ACC112 (cell line): ENCODE measurements around the gene SMU1.
"Not testable (repeated sequence)": the region's sequence is repeated elsewhere in the genome, so short reads cannot be mapped to it uniquely, and the experiment has no call there.

Source experiments
- H2AFZ ChIP-seq: fragments of 200-600 bp; sonication (generic); one replicate; pipeline ENCODE4 v1.6.0; 2017; ENCODE audit warnings: antibody characterized with exemption, low read length; ENCODE audit not compliant: unreplicated experiment
- H3K27ac ChIP-seq: fragments of 200-600 bp; sonication (generic); 2 replicates; pipeline ENCODE4 v1.5.1; 2014; ENCODE audit warnings: low read depth, mild to moderate bottlenecking, antibody characterized with exemption, low read length, moderate library complexity
- H3K27me3 ChIP-seq: fragments of 200-600 bp; sonication (generic); 2 replicates; pipeline ENCODE4 v1.6.1; 2014; ENCODE audit warnings: mild to moderate bottlenecking, antibody characterized with exemption, low read length, moderate library complexity, mixed read lengths; ENCODE audit not compliant: insufficient read depth
- H3K36me3 ChIP-seq: fragments of 200-600 bp; sonication (generic); 2 replicates; pipeline ENCODE4 v1.6.1; 2016; ENCODE audit warnings: mild to moderate bottlenecking, antibody characterized with exemption, low read length, moderate library complexity, mixed read lengths; ENCODE audit not compliant: insufficient read depth
- H3K4me1 ChIP-seq: fragments of 200-600 bp; sonication (generic); one replicate; pipeline ENCODE4 v1.6.1; 2016; ENCODE audit warnings: low read length, mixed read lengths; ENCODE audit not compliant: insufficient read depth, unreplicated experiment, control insufficient read depth
- H3K4me3 ChIP-seq: fragments of 200-600 bp; sonication (generic); 2 replicates; pipeline ENCODE4 v1.5.1; 2014; ENCODE audit warnings: mild to moderate bottlenecking, low read depth, low read length
- H3K79me2 ChIP-seq: fragments of 200-600 bp; sonication (generic); one replicate; pipeline ENCODE4 v1.6.0; 2016; ENCODE audit warnings: low read length; ENCODE audit not compliant: control insufficient read depth, unreplicated experiment, insufficient read depth

The SMU1 gene

DNA sequence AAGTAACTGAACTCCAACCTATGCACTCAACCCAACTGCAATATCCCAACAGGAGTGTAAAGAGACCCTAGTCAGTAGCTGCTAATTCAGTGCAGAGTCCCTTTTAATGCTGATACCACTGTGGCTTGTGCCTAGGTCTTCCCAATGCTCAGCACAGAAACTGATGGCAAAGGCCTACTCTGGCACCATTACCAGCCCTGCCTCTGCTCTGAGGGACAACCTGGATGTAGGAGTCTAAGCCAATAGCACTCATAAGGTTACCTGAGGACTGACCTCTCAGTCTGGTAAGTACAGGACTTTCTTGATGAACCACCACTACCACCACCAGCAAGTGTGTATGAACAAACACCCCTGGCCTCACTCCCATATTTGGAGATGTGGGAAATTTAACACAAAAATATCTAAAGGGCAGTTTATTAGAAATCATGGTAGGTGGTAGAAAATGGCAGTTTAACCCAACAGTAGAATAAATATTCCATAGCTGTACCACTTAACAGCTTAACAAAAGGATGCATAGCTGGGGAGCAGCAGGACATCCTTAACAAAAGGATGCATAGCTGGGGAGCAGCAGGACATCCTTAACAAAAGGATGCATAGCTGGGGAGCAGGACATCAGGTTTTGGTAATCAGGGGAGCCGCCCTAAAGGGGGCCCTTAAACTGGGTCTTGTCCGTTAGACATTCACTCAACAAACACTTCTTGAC, 62.4 kb downstream of the SMU1 start:
- H3K79me2 ChIP-seq = peaks cover 10% of the 10 kb centered on the region
- no peak overlapping the region for H3K27ac ChIP-seq
- peaks cover 4% of the 10 kb centered on the region for H3K4me1 ChIP-seq
- no peak overlapping the region for H3K4me3 ChIP-seq
- no peaks in the 10 kb centered on the region for H3K27me3 ChIP-seq
- H3K36me3 ChIP-seq = no peaks in the 10 kb centered on the region
- H2AFZ ChIP-seq = no peak overlapping the region

DNA sequence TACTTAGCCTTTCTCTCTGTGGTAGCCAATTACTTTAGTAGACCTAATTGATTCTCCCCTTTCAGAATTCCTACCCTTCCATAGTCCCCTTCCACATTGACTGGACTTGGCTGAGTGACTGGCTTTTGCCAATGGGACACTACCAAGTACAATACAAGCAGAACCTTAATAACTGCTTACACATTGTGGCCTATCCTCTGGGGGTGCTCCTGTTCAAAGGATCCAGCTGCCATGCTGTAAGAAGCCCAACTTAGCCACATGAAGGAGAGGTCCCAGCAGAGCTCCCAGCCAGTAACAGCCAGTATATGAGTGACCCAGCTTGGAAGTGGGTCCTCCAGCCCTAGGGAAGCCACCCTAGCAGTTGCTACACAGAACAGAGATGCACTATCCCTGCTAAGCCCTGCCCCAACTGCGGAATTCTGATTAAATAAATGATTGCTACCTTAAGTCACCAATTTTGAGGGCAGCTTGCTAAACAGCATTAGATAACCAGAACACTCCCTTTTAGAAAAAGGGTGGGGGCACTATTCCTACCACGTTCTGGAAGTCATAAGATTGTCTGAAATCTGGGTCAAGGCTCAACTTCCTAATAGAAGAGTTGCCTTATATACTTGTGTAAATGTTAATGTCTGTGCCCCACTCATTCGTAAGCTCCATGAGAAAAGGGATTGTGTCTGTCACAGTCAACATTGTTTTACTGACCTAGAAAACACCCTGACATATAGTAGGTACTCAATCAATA, 64.0 kb downstream of the SMU1 start:
- no peaks in the 10 kb centered on the region for H3K36me3 ChIP-seq
- no peak overlapping the region for H3K4me3 ChIP-seq
- no peak overlapping the region for H2AFZ ChIP-seq
- H3K4me1 ChIP-seq = peaks cover 2% of the 10 kb centered on the region
- no peaks in the 10 kb centered on the region for H3K27me3 ChIP-seq
- H3K79me2 ChIP-seq = peaks cover 12% of the 10 kb centered on the region
- no peak overlapping the region for H3K27ac ChIP-seq

DNA sequence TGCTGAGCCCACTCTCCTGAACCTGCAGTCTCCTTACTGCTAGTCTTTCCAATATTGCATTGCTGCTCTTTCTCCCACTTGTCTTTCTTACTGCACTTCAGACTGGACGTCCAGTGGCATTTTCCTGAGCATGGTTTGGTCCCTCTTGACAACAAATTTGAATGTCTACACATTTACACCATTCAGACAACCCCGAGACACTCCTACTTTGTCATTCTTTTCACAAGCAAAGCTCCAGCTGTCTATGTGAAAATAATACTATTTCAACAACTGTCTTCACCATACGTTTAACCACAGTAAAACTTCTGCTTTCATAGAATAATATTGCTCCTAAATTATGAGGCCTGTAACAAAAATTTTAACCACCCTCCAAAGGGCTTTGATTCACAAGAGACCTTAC, 64.6 kb downstream of the SMU1 start:
- Histone ChIP-seq H3K4me1 (no peaks in the 10 kb centered on the region), H2AFZ (no peak overlapping the region), H3K79me2 (peaks cover 12% of the 10 kb centered on the region), H3K27me3 (no peaks in the 10 kb centered on the region), H3K4me3 (no peak overlapping the region), H3K36me3 (no peaks in the 10 kb centered on the region), H3K27ac (no peak overlapping the region)

DNA sequence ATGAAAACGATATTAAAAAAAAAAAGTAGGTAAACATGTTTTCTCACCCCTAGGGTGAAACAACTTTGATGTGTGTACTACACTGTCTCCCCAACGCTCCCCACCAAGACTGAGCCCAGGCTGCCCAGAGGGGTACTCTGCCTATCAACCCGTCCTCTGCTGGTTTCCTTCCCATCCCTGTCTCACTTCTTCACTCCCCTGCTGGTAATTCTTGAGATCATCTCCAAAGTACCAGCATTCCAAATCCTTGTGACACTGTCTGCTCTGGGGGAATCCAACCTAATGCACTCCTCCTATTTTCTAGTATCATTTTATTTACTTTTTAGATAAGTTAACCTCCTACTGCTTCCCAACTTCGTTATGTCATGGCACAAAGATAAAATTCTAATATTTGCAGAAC, 68.7 kb downstream of the SMU1 start:
- no peak overlapping the region for H2AFZ ChIP-seq

GRCh38 chr9:33005335-33005734, 71.1 kb downstream of the SMU1 start:
- H3K36me3 ChIP-seq, H2AFZ ChIP-seq, H3K4me1 ChIP-seq, H3K79me2 ChIP-seq, H3K27me3 ChIP-seq, H3K27ac ChIP-seq, H3K4me3 ChIP-seq: not testable (repeated sequence)

More for the DNA sequence above, 68.7 kb downstream of the SMU1 start:
- H3K4me3 ChIP-seq = no peak overlapping the region
- peaks cover 5% of the 10 kb centered on the region for H3K79me2 ChIP-seq
- no peaks in the 10 kb centered on the region for H3K4me1 ChIP-seq
- H3K27ac ChIP-seq = no peak overlapping the region
- H3K36me3 ChIP-seq = no peaks in the 10 kb centered on the region
- H3K27me3 ChIP-seq = no peaks in the 10 kb centered on the region

DNA sequence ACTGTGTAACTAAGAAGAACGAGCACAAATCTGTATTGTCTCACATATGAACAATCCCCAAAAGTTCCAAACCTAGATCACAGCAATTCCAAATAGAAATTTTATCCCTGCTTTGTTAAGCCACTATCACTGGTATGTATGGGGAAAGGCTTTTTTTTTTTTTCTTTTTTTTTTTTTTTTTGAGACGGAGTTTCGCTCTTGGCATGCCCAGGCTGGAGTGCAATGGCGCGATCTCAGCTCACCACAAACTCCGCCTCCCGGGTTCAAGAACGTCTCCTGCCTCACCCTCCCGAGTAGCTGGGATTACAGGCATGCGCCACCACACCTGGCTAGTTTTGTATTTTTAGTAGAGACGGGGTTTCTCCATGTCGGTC, 75.8 kb downstream of the SMU1 start:
- H2AFZ ChIP-seq, H3K27me3 ChIP-seq, H3K36me3 ChIP-seq: not testable (repeated sequence)
- H3K4me1 ChIP-seq = peaks cover 17% of the 10 kb centered on the region
- peak overlapping the region; percentile 98 for H3K4me3 ChIP-seq
- peak overlapping the region; percentile 84 for H3K27ac ChIP-seq
- peaks cover 38% of the 10 kb centered on the region for H3K79me2 ChIP-seq

GRCh38 chr9:32992595-32993238, 83.8 kb downstream of the SMU1 start:
- no peaks in the 10 kb centered on the region for H3K27me3 ChIP-seq
- H2AFZ ChIP-seq = no peak overlapping the region
- peaks cover 58% of the 10 kb centered on the region for H3K79me2 ChIP-seq
- H3K4me1 ChIP-seq = no peaks in the 10 kb centered on the region
- peaks cover 17% of the 10 kb centered on the region for H3K36me3 ChIP-seq
- H3K27ac ChIP-seq = no peak overlapping the region
- H3K4me3 ChIP-seq = no peak overlapping the region

DNA sequence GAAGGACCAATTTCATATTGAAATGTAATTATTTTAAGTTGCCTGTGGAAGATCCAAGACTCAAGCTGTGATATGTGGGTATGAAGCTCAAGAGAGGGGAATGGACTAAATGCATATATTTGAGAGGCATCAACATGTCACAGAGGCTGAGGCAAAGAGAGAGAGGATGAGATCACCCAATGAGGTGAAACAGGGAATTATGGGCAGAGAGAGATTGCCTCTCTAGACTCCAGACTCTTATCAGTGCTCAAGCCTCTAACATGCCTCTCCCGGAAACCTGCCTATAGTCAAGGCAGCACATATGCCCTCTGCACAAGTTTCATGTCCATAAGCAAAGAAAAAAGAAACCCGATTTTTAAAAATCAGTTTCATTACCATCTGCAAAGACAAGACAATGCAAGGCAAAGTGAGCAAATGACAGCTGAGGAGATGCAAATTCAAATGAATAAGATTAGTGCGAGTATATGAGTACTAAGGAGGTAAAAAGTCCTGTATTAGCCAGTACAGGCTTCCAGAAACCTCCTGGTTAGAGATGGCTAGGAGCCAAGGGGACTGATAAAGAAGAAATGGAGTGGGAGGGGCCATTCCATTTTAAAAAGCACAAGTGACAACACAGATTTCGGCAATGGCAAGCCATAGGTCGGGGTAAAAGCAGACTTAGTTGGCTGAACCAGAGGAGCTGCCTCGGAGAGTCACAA, 84.4 kb downstream of the SMU1 start:
- Histone ChIP-seq H3K27me3 (no peaks in the 10 kb centered on the region), H3K79me2 (peaks cover 52% of the 10 kb centered on the region)

More for the DNA sequence above, 84.4 kb downstream of the SMU1 start:
- Histone ChIP-seq H3K36me3 (peaks cover 23% of the 10 kb centered on the region), H3K4me1 (no peaks in the 10 kb centered on the region), H3K4me3 (no peak overlapping the region), H3K27ac (no peak overlapping the region), H2AFZ (no peak overlapping the region)
